ENCODE results near the gene TEX11. TPM values are rescaled to one million over a fixed set of nuclear protein-coding genes. Genes with fewer than 3 reads are reported as not detected.

The TEX11 gene
- total and polyA plus RNA-seq, 9 donors = not detected

DNA sequence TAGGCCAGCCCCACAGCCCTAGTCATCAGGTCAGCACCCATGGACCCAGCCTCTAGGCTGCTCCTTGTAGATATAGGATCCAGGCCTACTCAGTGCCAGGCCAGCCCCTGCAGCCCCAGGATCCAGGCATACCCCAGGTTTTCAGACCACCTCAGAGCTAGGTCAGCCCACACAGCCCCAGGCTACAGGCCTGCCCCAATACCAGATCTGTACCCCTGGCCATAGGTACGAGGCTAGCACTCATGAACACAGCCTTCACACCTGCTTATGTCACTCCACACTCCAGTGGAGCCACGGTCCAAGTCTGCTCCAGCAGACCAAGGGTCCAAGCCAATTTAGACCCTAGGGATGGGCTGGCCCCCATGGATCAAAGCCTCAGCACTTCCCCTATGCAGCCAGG, 272.8 kb downstream of the TEX11 start:
- Histone ChIP-seq H3K4me3 (no peak overlapping the region), H3K27me3 (no peaks in the 10 kb centered on the region), H3K27ac (no peak overlapping the region), H3K36me3 (no peaks in the 10 kb centered on the region), H3K9me3 (no peaks in the 10 kb centered on the region), H3K4me1 (ENCODE audit: insufficient read depth) (no peaks in the 10 kb centered on the region)
- 63 to 78% (median 75%) methylated on average over 2 of the region's 2 CpGs for WGBS, 3 donors
- intact Hi-C loops (cut with DNase I) = no loop called here
- no peak for DNase-seq
- TF ChIP-seq POLR2A (IDR thresholded peaks at IDR 0.05) (no peak), EP300 (IDR thresholded peaks at IDR 0.05) (no peak)
- TF ChIP-seq, protein P1, sequence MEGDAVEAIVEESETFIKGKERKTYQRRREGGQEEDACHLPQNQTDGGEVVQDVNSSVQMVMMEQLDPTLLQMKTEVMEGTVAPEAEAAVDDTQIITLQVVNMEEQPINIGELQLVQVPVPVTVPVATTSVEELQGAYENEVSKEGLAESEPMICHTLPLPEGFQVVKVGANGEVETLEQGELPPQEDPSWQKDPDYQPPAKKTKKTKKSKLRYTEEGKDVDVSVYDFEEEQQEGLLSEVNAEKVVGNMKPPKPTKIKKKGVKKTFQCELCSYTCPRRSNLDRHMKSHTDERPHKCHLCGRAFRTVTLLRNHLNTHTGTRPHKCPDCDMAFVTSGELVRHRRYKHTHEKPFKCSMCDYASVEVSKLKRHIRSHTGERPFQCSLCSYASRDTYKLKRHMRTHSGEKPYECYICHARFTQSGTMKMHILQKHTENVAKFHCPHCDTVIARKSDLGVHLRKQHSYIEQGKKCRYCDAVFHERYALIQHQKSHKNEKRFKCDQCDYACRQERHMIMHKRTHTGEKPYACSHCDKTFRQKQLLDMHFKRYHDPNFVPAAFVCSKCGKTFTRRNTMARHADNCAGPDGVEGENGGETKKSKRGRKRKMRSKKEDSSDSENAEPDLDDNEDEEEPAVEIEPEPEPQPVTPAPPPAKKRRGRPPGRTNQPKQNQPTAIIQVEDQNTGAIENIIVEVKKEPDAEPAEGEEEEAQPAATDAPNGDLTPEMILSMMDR (IDR thresholded peaks at IDR 0.05) = no peak

DNA sequence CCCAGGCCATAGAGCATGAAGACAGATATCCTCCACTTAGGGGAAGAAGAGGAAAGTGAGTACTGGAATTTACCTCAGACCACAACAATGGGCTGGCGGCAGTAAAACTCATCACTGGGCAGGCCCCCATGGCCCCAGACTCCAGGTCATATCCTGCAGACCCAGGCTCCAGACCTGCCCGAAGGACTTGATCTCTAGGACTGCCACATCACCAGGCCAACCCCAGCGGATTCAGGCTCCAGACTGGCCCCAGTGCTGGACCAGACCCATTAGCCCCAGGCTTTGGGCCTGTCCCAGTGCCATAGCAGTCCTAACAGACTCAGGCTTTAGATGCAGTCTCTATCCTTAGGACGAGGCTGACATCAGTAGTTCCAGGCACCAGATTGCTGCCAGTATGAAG, 273.3 kb downstream of the TEX11 start:
- 75 to 85% (median 78%) methylated on average over 4 of the region's 4 CpGs for WGBS, 3 donors

DNA sequence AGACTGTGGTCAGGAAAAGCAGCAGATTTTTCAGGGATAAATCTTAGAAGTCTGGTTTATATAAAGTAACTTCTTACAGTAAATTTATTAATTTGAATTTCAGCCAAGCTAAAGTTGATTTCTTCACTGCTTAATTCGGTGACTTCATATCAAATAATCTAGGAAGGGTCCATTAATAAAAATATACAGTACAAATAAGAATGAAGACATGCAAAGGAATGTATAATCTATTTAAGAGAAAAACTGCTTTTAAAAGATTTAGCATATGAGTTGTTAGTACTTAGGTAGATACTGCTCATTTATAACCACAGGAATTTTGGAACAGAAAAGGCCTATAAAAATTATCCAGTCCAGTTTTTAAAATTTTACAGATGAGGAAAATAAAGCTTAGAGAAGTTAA, 286.8 kb downstream of the TEX11 start:
- no peak overlapping the region for H3K4me3 ChIP-seq
- no peaks in the 10 kb centered on the region for H3K4me1 ChIP-seq (ENCODE audit: insufficient read depth)
- DNase-seq = no peak
- H3K9me3 ChIP-seq = no peaks in the 10 kb centered on the region
- 35 to 41% (median 37%) methylated on average over 1 of the region's 1 CpG for WGBS, 3 donors
- H3K27me3 ChIP-seq = no peaks in the 10 kb centered on the region
- no peak overlapping the region for H3K27ac ChIP-seq
- intact Hi-C loops (cut with DNase I) = no loop called here
- H3K36me3 ChIP-seq = no peaks in the 10 kb centered on the region
- TF ChIP-seq POLR2A (IDR thresholded peaks at IDR 0.05) (no peak), EP300 (IDR thresholded peaks at IDR 0.05) (no peak)
- TF ChIP-seq, protein P1 (IDR thresholded peaks at IDR 0.05) = no peak

More for the DNA sequence above, 273.3 kb downstream of the TEX11 start:
- no peak for DNase-seq
- H3K4me3 ChIP-seq = no peak overlapping the region
- no peaks in the 10 kb centered on the region for H3K27me3 ChIP-seq
- TF ChIP-seq POLR2A (IDR thresholded peaks at IDR 0.05) (no peak), EP300 (IDR thresholded peaks at IDR 0.05) (no peak)
- TF ChIP-seq, protein P1 (IDR thresholded peaks at IDR 0.05) = no peak
- H3K36me3 ChIP-seq = no peaks in the 10 kb centered on the region
- no peak overlapping the region for H3K27ac ChIP-seq
- intact Hi-C loops (cut with DNase I) = no loop called here
- no peaks in the 10 kb centered on the region for H3K9me3 ChIP-seq
- no peaks in the 10 kb centered on the region for H3K4me1 ChIP-seq (ENCODE audit: insufficient read depth)

DNA sequence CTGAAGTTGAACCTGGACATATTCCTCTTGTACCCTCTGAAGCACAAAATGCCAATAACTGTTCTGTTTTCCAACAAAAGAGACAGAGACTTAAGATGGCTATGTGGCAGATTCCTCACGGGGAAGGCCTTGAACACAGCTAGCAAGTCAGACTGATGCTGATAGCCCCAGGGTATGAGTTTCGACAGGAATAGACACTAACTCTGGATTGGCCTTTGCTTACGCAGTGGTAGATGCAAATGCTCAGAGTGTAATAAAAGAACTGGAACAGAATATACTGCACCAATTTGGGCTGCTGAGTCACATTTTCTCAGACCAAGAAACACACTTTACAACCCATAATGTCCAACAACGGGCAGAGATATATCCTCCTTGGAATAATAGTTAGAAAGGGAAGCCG, 290.0 kb downstream of the TEX11 start:
- H3K27ac ChIP-seq = no peak overlapping the region
- no peaks in the 10 kb centered on the region for H3K36me3 ChIP-seq
- TF ChIP-seq EP300 (IDR thresholded peaks at IDR 0.05) = no peak
- TF ChIP-seq POLR2A (IDR thresholded peaks at IDR 0.05) = no peak
- TF ChIP-seq, protein P1 (IDR thresholded peaks at IDR 0.05) = no peak
- no peaks in the 10 kb centered on the region for H3K9me3 ChIP-seq
- 80 to 84% (median 84%) methylated on average over 5 of the region's 5 CpGs for WGBS, 3 donors
- H3K4me1 ChIP-seq (ENCODE audit: insufficient read depth) = no peaks in the 10 kb centered on the region
- no peak for DNase-seq
- intact Hi-C loops (cut with DNase I) = no loop called here
- no peak overlapping the region for H3K4me3 ChIP-seq
- no peaks in the 10 kb centered on the region for H3K27me3 ChIP-seq

Measured in ovary (tissue), 9 donors.